Ascending aorta (tissue), 2 donors: Measurements from ENCODE around the gene RSL24D1. TPM values are rescaled to one million over a fixed set of nuclear protein-coding genes. Genes with fewer than 3 reads are reported as not detected.
A peak's percentile ranks its signal among the peaks of the same experiment; 100 is the strongest.
"Not testable (repeated sequence)": the region's sequence is repeated elsewhere in the genome, so short reads cannot be mapped to it uniquely, and the experiment has no call there.

Experiments
- DNase-seq, 2 donors: peaks; one replicate each; pipeline ENCODE4 v3.0.0-alpha.2; 2019; ENCODE audit warnings: low spot score in 2 of 2
- H3K27ac ChIP-seq, 2 donors: fragments of 200-600 bp; sonication (generic); one replicate each; pipeline ENCODE4 v1.5.1; 2016 to 2017; ENCODE audit warnings: mild to moderate bottlenecking in 1 of 2
- H3K27me3 ChIP-seq: fragments of 200-600 bp; sonication (generic); one replicate; pipeline ENCODE4 v1.5.1; 2017
- H3K36me3 ChIP-seq, 2 donors: fragments of 200-600 bp; sonication (generic); one replicate each; pipeline ENCODE4 v1.5.1; 2016
- H3K4me1 ChIP-seq, 2 donors: fragments of 200-600 bp; sonication (generic); one replicate each; pipeline ENCODE4 v1.5.1; 2016 to 2017; ENCODE audit warnings: mild to moderate bottlenecking in 1 of 2
- H3K4me3 ChIP-seq, 2 donors: fragments of 200-600 bp; sonication (generic); one replicate each; pipeline ENCODE4 v1.5.1; 2016 to 2017; ENCODE audit warnings: mild to moderate bottlenecking in 1 of 2
- H3K9me3 ChIP-seq, 2 donors: fragments of 200-600 bp; sonication (generic); one replicate each; pipeline ENCODE4 v1.5.1; 2016
- intact Hi-C: fragments of 100-400 bp; cut with DNase I; formaldehyde crosslinking; loops from one replicate; pipeline ENCODE4 v1.15.1; 2023
- total RNA-seq: library from RNA; depleted of rRNA; stranded (reverse); fragments of >200 nt; gene quantifications from one replicate; pipeline ENCODE4 v1.1.0, GENCODE V29; 2016
- TF ChIP-seq, protein P1 (sequence below), 3 experiments: fragments of 200-600 bp in 2 of 3; fragments of 450-650 bp in 1 of 3; sonication (generic) in 2 of 3; IDR thresholded peaks; one replicate each; pipeline ENCODE4 v1.5.1; 2016 to 2019; ENCODE audit warnings: antibody characterized with exemption in 3 of 3, mild to moderate bottlenecking in 1 of 3, moderate library complexity in 1 of 3

The RSL24D1 gene
- total RNA-seq, 1 donor from 2014 or later: 15.3 TPM

DNA sequence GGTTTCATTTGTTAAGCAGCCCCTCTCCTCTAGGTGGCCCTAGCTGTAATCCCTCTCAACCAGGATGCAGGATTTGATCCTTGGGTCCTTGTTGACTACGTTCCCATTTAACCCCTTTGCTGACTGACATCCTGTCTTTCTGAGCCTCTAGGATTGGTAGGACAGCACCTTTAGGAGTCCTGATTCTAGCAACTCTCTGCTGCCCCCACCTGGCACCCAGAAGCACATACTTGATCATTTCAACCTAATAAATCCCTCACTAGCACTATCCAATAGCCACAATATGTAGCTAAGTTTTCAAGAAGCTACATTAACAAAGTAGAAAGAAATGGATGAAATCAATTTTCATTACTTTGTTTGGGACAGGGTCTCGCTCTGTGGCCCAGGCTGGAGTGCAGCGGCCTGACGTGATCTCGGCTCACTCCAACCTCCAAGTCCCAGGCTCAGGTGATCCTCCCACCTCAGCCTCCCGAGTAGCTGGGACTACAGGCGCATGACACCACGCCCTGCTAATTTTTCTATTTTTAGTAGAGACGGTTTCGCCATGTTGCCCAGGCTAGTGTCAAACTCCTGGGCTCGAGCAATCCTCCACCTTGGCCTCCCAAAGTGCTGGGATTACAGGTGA, 28.3 kb downstream of the RSL24D1 start:
- no peak overlapping the region for H3K27ac ChIP-seq
- no peaks in the 10 kb centered on the region for H3K9me3 ChIP-seq
- intact Hi-C loops: loop anchor here (10.0 kb wide), 1 partner anchor 1194 kb away; the partner anchor contains the start of gene UNC13C
- no peaks in the 10 kb centered on the region for H3K36me3 ChIP-seq
- DNase-seq: no peak
- H3K4me1 ChIP-seq: no peaks in the 10 kb centered on the region
- no peak overlapping the region for H3K4me3 ChIP-seq
- TF ChIP-seq, protein P1, sequence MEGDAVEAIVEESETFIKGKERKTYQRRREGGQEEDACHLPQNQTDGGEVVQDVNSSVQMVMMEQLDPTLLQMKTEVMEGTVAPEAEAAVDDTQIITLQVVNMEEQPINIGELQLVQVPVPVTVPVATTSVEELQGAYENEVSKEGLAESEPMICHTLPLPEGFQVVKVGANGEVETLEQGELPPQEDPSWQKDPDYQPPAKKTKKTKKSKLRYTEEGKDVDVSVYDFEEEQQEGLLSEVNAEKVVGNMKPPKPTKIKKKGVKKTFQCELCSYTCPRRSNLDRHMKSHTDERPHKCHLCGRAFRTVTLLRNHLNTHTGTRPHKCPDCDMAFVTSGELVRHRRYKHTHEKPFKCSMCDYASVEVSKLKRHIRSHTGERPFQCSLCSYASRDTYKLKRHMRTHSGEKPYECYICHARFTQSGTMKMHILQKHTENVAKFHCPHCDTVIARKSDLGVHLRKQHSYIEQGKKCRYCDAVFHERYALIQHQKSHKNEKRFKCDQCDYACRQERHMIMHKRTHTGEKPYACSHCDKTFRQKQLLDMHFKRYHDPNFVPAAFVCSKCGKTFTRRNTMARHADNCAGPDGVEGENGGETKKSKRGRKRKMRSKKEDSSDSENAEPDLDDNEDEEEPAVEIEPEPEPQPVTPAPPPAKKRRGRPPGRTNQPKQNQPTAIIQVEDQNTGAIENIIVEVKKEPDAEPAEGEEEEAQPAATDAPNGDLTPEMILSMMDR (IDR thresholded peaks at IDR 0.05): peak; percentile 50 to 84 (median 62)
- H3K27me3 ChIP-seq: no peaks in the 10 kb centered on the region

DNA sequence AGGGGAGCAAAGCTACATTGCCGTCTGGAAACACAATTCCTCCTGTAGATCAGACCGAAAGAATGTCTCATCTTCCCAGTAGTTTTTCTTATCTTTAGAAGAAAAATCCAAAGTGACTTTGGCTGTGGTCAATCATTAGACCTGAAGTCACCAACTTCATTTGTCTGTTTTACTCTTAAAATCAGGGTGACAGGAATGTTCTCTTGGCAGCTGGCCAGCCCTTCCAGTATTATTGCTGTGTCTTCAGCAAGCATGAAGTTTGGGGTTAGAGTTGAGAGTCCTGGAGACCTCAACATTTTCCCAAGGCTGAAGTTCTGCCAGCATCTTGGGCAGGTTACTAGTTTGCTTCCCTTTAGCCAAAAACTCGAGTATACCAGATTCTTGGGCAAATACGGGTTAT, 32.5 kb downstream of the RSL24D1 start:
- Histone ChIP-seq H3K4me1 (no peaks in the 10 kb centered on the region), H3K36me3 (no peaks in the 10 kb centered on the region), H3K4me3 (no peak overlapping the region), H3K27ac (no peak overlapping the region), H3K27me3 (no peaks in the 10 kb centered on the region), H3K9me3 (no peaks in the 10 kb centered on the region)
- TF ChIP-seq, protein P1 (IDR thresholded peaks at IDR 0.05): no peak
- DNase-seq: no peak
- intact Hi-C loops: loop anchor here (10.0 kb wide), 1 partner anchor 1189 kb away; the partner anchor contains the start of gene UNC13C

DNA sequence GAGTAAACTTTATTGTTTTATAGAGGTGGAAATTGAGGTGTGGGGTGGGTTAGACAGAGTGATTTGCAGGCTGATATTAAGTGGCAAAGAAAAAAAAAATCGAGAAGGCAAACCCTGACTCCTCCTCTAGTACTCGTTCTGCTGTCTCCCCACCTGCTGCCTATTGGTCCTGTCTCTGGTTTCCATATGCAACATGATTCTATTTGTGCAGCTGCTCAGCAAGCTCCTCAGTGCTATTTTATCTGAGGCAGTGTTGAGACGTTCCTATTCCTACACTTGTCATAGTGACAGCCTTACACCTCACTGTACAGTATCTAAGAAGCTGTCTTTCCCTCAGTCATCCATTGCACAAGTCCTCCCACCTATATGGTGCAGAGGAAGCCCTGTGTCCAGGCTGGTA, 45.1 kb downstream of the RSL24D1 start:
- TF ChIP-seq, protein P1 (IDR thresholded peaks at IDR 0.05): no peak
- Histone ChIP-seq H3K36me3 (no peaks in the 10 kb centered on the region), H3K4me3 (no peak overlapping the region), H3K27ac (no peak overlapping the region), H3K4me1 (no peaks in the 10 kb centered on the region), H3K9me3 (no peaks in the 10 kb centered on the region), H3K27me3 (no peaks in the 10 kb centered on the region)
- intact Hi-C loops: no loop called here
- no peak for DNase-seq

DNA sequence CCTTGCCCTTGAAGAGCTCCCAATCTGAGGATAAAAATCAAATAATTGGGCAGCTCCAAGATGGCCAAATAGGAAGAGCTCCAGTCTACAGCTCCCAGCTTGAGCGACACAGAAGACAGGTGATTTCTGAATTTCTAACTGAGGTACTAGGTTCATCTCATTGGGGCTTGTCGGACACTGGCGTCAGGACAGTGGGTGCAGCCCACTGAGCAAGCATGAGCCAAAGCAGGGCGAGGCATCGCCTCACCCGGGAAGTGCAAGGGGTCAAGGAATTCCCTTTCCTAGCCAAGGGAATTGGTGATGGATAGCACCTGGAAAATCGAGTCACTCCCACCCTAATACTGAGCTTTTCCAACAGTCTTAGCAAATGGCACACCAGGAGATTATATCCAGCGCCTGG, 53.6 kb downstream of the RSL24D1 start:
- H3K4me1 ChIP-seq, H3K27ac ChIP-seq, H3K36me3 ChIP-seq, DNase-seq, H3K27me3 ChIP-seq, H3K4me3 ChIP-seq, H3K9me3 ChIP-seq, intact Hi-C loops: not testable (repeated sequence)

DNA sequence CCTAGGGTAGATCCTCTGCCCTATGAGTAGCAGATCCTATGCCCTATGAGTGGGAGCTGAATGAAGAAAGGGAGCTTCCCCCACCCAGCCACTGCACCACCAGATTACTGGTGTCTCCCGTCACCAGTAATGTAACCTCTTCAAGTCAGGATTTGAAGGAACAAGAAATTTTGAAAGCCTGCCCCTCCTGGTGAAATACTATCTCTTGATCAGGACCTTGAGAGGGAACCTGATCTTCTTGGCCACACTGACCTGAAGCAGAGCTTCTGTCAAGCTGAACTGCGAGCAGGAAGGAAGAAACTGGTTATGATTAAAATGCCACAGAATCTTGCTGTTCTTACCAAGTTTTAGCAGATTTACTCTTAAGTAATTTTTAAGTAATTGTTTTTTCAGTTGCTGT, 62.8 kb downstream of the RSL24D1 start:
- H3K36me3 ChIP-seq: no peaks in the 10 kb centered on the region
- DNase-seq: no peak
- intact Hi-C loops: no loop called here

DNA sequence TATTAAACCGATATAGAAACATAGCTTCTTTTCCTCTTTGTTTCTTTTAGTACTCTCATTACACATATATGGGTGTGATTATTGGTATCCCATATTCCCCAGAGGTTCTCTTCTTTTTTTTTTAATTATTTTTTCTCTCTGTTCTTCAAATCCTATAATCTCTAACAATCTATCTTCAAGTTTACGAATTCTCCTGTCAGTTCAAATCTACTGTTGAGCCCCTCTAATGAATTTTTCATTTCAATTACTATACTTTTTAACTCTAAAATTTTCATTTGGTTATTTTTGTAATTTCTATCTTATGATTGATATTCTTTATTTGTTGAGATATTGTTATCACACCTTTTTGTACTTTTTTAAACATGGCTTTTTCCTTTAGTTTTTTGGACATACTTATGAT, 64.1 kb downstream of the RSL24D1 start:
- H3K4me3 ChIP-seq: no peak overlapping the region
- intact Hi-C loops: no loop called here
- DNase-seq: no peak
- H3K27ac ChIP-seq: no peak overlapping the region
- H3K36me3 ChIP-seq: no peaks in the 10 kb centered on the region
- peaks cover 8 to 12% of the 10 kb centered on the region in 2 donors for H3K9me3 ChIP-seq
- TF ChIP-seq, protein P1 (IDR thresholded peaks at IDR 0.05): no peak
- H3K4me1 ChIP-seq: no peaks in the 10 kb centered on the region
- no peaks in the 10 kb centered on the region for H3K27me3 ChIP-seq

More for the DNA sequence above, 62.8 kb downstream of the RSL24D1 start:
- Histone ChIP-seq H3K4me3 (no peak overlapping the region), H3K9me3 (peaks cover 8 to 12% of the 10 kb centered on the region in 2 donors), H3K27me3 (no peaks in the 10 kb centered on the region), H3K27ac (no peak overlapping the region), H3K4me1 (no peaks in the 10 kb centered on the region)
- TF ChIP-seq, protein P1 (IDR thresholded peaks at IDR 0.05): no peak

Other genes starting within 250 kb of the RSL24D1 start
- 17.9 TPM for gene RAB27A, start 92.9 kb upstream of the RSL24D1 start, total RNA-seq
- gene PIGBOS1, start 122.2 kb upstream of the RSL24D1 start, total RNA-seq: 4.7 TPM
- gene PIGB, start 122.3 kb upstream of the RSL24D1 start, total RNA-seq: 50.3 TPM
- 44.5 TPM for gene CCPG1, start 211.4 kb upstream of the RSL24D1 start, total RNA-seq
- not detected for gene PIERCE2, start 211.6 kb upstream of the RSL24D1 start, total RNA-seq